22Rv1 (cell line): Measurements from ENCODE around the gene HRH3.

ENCODE experiments used
- ZFX ChIP-seq: fragments of 450-650 bp; IDR thresholded peaks from 2 replicates; pipeline ENCODE4 v1.6.1; 2017; ENCODE audit warnings: antibody characterized with exemption, borderline replicate concordance
- TF ChIP-seq, protein P1 (sequence below): fragments of 450-650 bp; IDR thresholded peaks from 2 replicates; pipeline ENCODE4 v1.5.1; 2017; ENCODE audit warnings: mild to moderate bottlenecking

DNA sequence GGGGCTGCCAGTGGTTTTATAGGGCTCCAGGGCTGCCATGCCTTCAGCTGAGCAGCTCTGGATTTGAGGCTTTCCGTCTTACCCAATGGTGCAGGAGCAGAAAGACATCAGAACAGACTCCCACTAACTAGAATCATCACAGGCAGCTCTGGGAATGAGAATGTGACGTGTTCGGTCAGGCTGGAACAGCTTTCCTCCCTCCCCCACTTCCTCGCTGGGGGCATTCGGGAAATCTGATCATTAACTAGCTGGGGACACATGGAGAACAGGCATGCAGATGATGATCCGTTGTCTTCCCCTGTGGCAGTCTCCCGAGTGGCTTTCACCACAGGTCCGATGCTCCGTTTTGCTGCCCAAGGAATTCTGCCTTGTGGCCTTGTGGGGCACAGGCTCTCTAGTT is 42.8 kb downstream of the HRH3 start:
- TF ChIP-seq, protein P1, sequence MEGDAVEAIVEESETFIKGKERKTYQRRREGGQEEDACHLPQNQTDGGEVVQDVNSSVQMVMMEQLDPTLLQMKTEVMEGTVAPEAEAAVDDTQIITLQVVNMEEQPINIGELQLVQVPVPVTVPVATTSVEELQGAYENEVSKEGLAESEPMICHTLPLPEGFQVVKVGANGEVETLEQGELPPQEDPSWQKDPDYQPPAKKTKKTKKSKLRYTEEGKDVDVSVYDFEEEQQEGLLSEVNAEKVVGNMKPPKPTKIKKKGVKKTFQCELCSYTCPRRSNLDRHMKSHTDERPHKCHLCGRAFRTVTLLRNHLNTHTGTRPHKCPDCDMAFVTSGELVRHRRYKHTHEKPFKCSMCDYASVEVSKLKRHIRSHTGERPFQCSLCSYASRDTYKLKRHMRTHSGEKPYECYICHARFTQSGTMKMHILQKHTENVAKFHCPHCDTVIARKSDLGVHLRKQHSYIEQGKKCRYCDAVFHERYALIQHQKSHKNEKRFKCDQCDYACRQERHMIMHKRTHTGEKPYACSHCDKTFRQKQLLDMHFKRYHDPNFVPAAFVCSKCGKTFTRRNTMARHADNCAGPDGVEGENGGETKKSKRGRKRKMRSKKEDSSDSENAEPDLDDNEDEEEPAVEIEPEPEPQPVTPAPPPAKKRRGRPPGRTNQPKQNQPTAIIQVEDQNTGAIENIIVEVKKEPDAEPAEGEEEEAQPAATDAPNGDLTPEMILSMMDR, result no peak
- TF ChIP-seq ZFX, result no peak
